ENCODE measurements around the gene MOB1B.

DNA sequence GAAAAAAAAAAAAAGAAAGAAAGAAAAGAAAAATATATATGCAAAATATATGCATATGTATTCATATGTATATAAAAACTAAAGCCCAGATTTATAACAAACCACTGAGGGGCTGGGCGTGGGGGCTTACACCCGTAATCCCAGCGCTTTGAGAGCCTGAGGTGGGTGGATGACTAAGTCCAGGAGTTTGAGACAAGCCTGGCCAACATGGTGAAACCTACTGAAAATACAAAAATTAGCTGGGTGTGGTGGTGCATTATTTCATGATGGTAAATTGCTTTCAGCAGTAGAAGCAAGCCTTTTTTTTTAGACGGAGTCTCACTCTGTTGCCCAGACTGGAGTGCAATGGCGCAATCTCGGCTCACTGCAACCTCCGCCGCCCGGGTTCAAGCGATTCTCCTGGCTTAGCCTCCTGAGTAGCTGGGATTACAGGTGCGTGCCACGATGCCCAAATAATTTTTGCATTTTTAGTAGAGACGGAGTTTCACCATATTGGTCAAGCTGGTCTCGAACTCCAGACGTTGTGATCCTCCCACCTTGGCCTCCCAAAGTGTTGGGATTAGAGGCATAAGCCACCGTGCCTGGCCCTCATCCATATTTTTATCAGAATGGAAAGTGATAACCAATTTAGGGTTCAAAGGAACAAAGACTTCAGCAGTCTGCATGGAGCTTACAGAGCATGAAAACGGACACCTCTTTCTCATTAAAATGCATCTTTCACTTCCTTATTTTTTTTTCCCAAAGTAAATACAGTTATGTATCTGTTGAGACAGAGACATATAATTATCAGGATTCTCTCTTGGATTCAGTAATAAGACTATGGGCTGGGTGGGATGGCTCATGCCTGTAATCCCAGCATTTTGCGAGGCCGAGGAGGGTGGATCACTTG, 27.7 kb upstream of the MOB1B start:
- no peak for TF ChIP-seq MIXL1 (CRISPR knock-in tag; IDR thresholded peaks at IDR 0.05)
- no peak for TF ChIP-seq NBN (conservative IDR thresholded peaks at IDR 0.05)
- TF ChIP-seq, protein P1, sequence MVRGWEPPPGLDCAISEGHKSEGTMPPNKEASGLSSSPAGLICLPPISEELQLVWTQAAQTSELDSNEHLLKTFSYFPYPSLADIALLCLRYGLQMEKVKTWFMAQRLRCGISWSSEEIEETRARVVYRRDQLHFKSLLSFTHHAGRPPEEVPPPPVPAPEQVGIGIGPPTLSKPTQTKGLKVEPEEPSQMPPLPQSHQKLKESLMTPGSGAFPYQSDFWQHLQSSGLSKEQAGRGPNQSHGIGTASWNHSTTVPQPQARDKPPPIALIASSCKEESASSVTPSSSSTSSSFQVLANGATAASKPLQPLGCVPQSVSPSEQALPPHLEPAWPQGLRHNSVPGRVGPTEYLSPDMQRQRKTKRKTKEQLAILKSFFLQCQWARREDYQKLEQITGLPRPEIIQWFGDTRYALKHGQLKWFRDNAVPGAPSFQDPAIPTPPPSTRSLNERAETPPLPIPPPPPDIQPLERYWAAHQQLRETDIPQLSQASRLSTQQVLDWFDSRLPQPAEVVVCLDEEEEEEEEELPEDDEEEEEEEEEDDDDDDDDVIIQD (CRISPR knock-in tag; IDR thresholded peaks at IDR 0.05; ENCODE audit: low read depth): no peak
- TF ChIP-seq RXRA (CRISPR knock-in tag; IDR thresholded peaks at IDR 0.05): no peak
- TF ChIP-seq SIX1 (CRISPR knock-in tag; IDR thresholded peaks at IDR 0.05; ENCODE audit: borderline replicate concordance): no peak
- TF ChIP-seq, protein P2, sequence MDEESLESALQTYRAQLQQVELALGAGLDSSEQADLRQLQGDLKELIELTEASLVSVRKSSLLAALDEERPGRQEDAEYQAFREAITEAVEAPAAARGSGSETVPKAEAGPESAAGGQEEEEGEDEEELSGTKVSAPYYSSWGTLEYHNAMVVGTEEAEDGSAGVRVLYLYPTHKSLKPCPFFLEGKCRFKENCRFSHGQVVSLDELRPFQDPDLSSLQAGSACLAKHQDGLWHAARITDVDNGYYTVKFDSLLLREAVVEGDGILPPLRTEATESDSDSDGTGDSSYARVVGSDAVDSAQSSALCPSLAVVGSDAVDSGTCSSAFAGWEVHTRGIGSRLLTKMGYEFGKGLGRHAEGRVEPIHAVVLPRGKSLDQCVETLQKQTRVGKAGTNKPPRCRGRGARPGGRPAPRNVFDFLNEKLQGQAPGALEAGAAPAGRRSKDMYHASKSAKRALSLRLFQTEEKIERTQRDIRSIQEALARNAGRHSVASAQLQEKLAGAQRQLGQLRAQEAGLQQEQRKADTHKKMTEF (CRISPR knock-in tag; IDR thresholded peaks at IDR 0.05): no peak
